H1 (cell line): ENCODE measurements around the gene HS6ST3. TPM values are rescaled to one million over a fixed set of nuclear protein-coding genes. Genes with fewer than 3 reads are reported as not detected.

Experiments used
- CTCF ChIA-PET: fragments of 300-600 bp; sonication (Branson Sonifier 250); formaldehyde crosslinking; loops from one replicate; lab custom pipeline; 2021; ENCODE audit not compliant: partially characterized antibody; lab: Charles Lee
- POLR2A ChIA-PET: fragments of 300-600 bp; sonication (Branson Sonifier 250); formaldehyde crosslinking; loops from one replicate; lab custom pipeline; 2021; ENCODE audit warnings: inconsistent platforms; ENCODE audit not compliant: partially characterized antibody; lab: Charles Lee
- DNase-seq, 2 experiments: peaks; one replicate each; pipeline versions ENCODE4 v3.0.0 to v3.0.0-alpha.2; 2010 to 2022; ENCODE audit warnings: low spot score in 2 of 2, low read depth in 1 of 2, mixed read lengths in 1 of 2
- FAIRE-seq: peaks from 2 replicates; lab custom pipeline; 2011; peaks lifted over from hg19 to GRCh38; lab: Jason Lieb, UNC
- H2AFZ ChIP-seq: 2 replicates; pipeline ENCODE4 v1.8.1; 2012; ENCODE audit warnings: low read length, inconsistent platforms
- H2AK5ac ChIP-seq: 2 replicates; pipeline ENCODE4 v1.6.1; 2013; ENCODE audit warnings: low read depth, low read length
- H2BK120ac ChIP-seq: replicated peaks from 2 replicates; pipeline ENCODE3; 2013; ENCODE audit warnings: low read depth, low read length, inconsistent platforms
- H2BK12ac ChIP-seq: 2 replicates; pipeline ENCODE4 v1.6.1; 2013; ENCODE audit warnings: low read depth, low read length
- H2BK15ac ChIP-seq: 2 replicates; pipeline ENCODE4 v1.6.1; 2013; ENCODE audit warnings: low read length
- H2BK20ac ChIP-seq: 2 replicates; pipeline ENCODE4 v1.6.1; 2013; ENCODE audit warnings: low read length
- H2BK5ac ChIP-seq: 2 replicates; pipeline ENCODE4 v1.6.1; 2013; ENCODE audit warnings: low read depth, low read length
- H3K14ac ChIP-seq: 2 replicates; pipeline ENCODE4 v1.6.1; 2013; ENCODE audit warnings: inconsistent platforms; ENCODE audit not compliant: insufficient read length
- H3K18ac ChIP-seq: 2 replicates; pipeline ENCODE4 v1.6.1; 2013; ENCODE audit warnings: low read length; ENCODE audit errors: extremely low read depth
- H3K23ac ChIP-seq: 2 replicates; pipeline ENCODE4 v1.6.1; 2013; ENCODE audit warnings: inconsistent platforms; ENCODE audit not compliant: insufficient read length
- H3K23me2 ChIP-seq: 2 replicates; pipeline ENCODE4 v1.6.1; 2013; ENCODE audit warnings: low read depth, low read length
- H3K27ac ChIP-seq: 2 replicates; pipeline ENCODE4 v1.6.1; 2011; ENCODE audit warnings: low read depth, low read length, inconsistent platforms
- H3K27me3 ChIP-seq, 4 experiments: replicated peaks in 1 of 4; 1 replicate in 1 of 4; 2 replicates in 3 of 4; pipeline versions ENCODE4 v1.6.1 to v1.8.1; 2011 to 2013; ENCODE audit warnings: low read length in 3 of 4, mild to moderate bottlenecking in 3 of 4, inconsistent platforms in 2 of 4, mixed read lengths in 2 of 4, moderate library complexity in 1 of 4; ENCODE audit not compliant: control insufficient read depth in 3 of 4, insufficient read depth in 3 of 4; ENCODE audit errors: extremely low read depth in 1 of 4
- H3K36me3 ChIP-seq, 4 experiments: 2 replicates each; pipeline versions ENCODE4 v1.6.1 to v1.8.1; 2011 to 2013; ENCODE audit warnings: mild to moderate bottlenecking in 4 of 4, low read length in 3 of 4, moderate library complexity in 2 of 4, control low read depth in 1 of 4, inconsistent platforms in 1 of 4; ENCODE audit not compliant: insufficient read depth in 4 of 4, control insufficient read depth in 2 of 4
- H3K4ac ChIP-seq: replicated peaks from 2 replicates; pipeline ENCODE3; 2013; ENCODE audit warnings: low read length, low read depth, mixed read lengths, inconsistent platforms; ENCODE audit not compliant: insufficient read length
- H3K4me1 ChIP-seq, 4 experiments: replicated peaks in 1 of 4; 1 replicate in 1 of 4; 2 replicates in 3 of 4; pipeline versions ENCODE4 v1.6.1 to v1.8.1; 2011 to 2013; ENCODE audit warnings: low read length in 3 of 4, inconsistent platforms in 2 of 4, mixed read lengths in 1 of 4; ENCODE audit not compliant: insufficient read depth in 4 of 4, control insufficient read depth in 3 of 4
- H3K4me2 ChIP-seq, 2 experiments: 2 replicates each; pipeline versions ENCODE4 v1.6.1 to v1.8.1; 2011 to 2013; ENCODE audit warnings: low read depth in 2 of 2, low read length in 2 of 2, control low read depth in 1 of 2, inconsistent platforms in 1 of 2, mild to moderate bottlenecking in 1 of 2; ENCODE audit not compliant: insufficient read depth in 1 of 2
- H3K4me3 ChIP-seq, 4 experiments: fragments of 200-600, 300-600 bp in 1 of 4; sonication (generic), shearing (Covaris generic), sonication (Bioruptor Twin) in 1 of 4; 2 replicates each; pipeline versions ENCODE4 v1.5.1 to v1.8.1; 2011 to 2016; ENCODE audit warnings: low read length in 4 of 4, low read depth in 3 of 4, control low read depth in 2 of 4, inconsistent platforms in 2 of 4, mild to moderate bottlenecking in 2 of 4, mixed read lengths in 1 of 4, moderate library complexity in 1 of 4; ENCODE audit not compliant: insufficient read depth in 2 of 4; ENCODE audit errors: extremely low read depth in 1 of 4
- H3K56ac ChIP-seq: replicated peaks from 2 replicates; pipeline ENCODE3; 2013; ENCODE audit warnings: low read depth, mild to moderate bottlenecking, mixed read lengths, low read length, inconsistent platforms; ENCODE audit not compliant: insufficient read length
- H3K79me1 ChIP-seq: 2 replicates; pipeline ENCODE4 v1.6.1; 2013; ENCODE audit warnings: low read depth, low read length, control low read depth
- H3K79me2 ChIP-seq, 2 experiments: 2 replicates each; pipeline versions ENCODE4 v1.6.1 to v1.8.1; 2012 to 2013; ENCODE audit warnings: low read length in 2 of 2, mild to moderate bottlenecking in 2 of 2, inconsistent platforms in 1 of 2; ENCODE audit not compliant: insufficient read depth in 2 of 2, control insufficient read depth in 1 of 2
- H3K9ac ChIP-seq, 4 experiments: replicated peaks in 1 of 4; 1 replicate in 1 of 4; 2 replicates in 3 of 4; pipeline versions ENCODE4 v1.6.1 to v1.8.1; 2011 to 2013; ENCODE audit warnings: low read depth in 3 of 4, low read length in 3 of 4, control low read depth in 2 of 4, mild to moderate bottlenecking in 2 of 4, moderate library complexity in 2 of 4, inconsistent platforms in 1 of 4; ENCODE audit errors: extremely low read depth in 1 of 4
- H3K9me3 ChIP-seq, 2 experiments: 2 replicates each; pipeline versions ENCODE4 v1.6.1 to v1.8.1; 2012 to 2013; ENCODE audit warnings: mild to moderate bottlenecking in 2 of 2, moderate library complexity in 2 of 2, control low read depth in 1 of 2, inconsistent platforms in 1 of 2, low read depth in 1 of 2, low read length in 1 of 2, mixed read lengths in 1 of 2; ENCODE audit not compliant: insufficient read depth in 2 of 2
- H4K20me1 ChIP-seq, 2 experiments: replicated peaks in 1 of 2; 2 replicates each; pipeline versions ENCODE3 to v1.8.1; 2011 to 2013; ENCODE audit warnings: inconsistent platforms in 2 of 2, low read length in 2 of 2, mild to moderate bottlenecking in 1 of 2; ENCODE audit not compliant: insufficient read depth in 2 of 2, control insufficient read depth in 1 of 2
- H4K5ac ChIP-seq: 2 replicates; pipeline ENCODE4 v1.6.1; 2013; ENCODE audit warnings: low read length, low read depth, mixed read lengths, inconsistent platforms; ENCODE audit not compliant: insufficient read length
- H4K8ac ChIP-seq: 2 replicates; pipeline ENCODE4 v1.8.0; 2013; ENCODE audit warnings: mild to moderate bottlenecking, moderate library complexity, low read length, inconsistent platforms; ENCODE audit not compliant: insufficient read depth; ENCODE audit errors: extremely low read depth
- H4K91ac ChIP-seq: replicated peaks from 2 replicates; pipeline ENCODE3; 2013; ENCODE audit warnings: low read length, mixed read lengths, inconsistent platforms; ENCODE audit not compliant: insufficient read length
- BACH1 ChIP-seq: IDR thresholded peaks from 2 replicates; pipeline ENCODE4 v1.6.1; 2012; ENCODE audit warnings: low read length, improper control_type of control experiment
- EP300 ChIP-seq, 2 experiments: IDR thresholded peaks; 1 replicate in 1 of 2; 2 replicates in 1 of 2; pipeline ENCODE4 v1.6.1; 2011 to 2012; ENCODE audit warnings: low read depth in 2 of 2, low read length in 2 of 2, mild to moderate bottlenecking in 2 of 2, borderline replicate concordance in 1 of 2, inconsistent platforms in 1 of 2, moderate library complexity in 1 of 2
- HDAC2 ChIP-seq, 2 experiments: fragments of 300-600 bp in 1 of 2; sonication (generic) in 1 of 2; IDR thresholded peaks; 2 replicates each; pipeline ENCODE4 v1.6.1; 2011 to 2012; ENCODE audit warnings: low read depth in 2 of 2, low read length in 2 of 2, mild to moderate bottlenecking in 2 of 2, moderate library complexity in 2 of 2, borderline replicate concordance in 1 of 2, inconsistent platforms in 1 of 2
- SIRT6 ChIP-seq: IDR thresholded peaks from one replicate; pipeline ENCODE4 v1.7.1; 2012; ENCODE audit warnings: low read length, inconsistent platforms
- polyA plus RNA-seq, 7 experiments: library from polyadenylated mRNA; depleted of rRNA in 3 of 7; stranded (reverse) in 5 of 7; unstranded in 2 of 7; fragments of >200 nt in 5 of 7; fragments of 200-250 nt in 2 of 7; gene quantifications; 1 replicate in 5 of 7; 2 replicates in 1 of 7; 4 replicates in 1 of 7; pipeline versions ENCODE4 v1.2.1 to v1.2.3, GENCODE V29; 2011 to 2013; ENCODE audit warnings: missing spikeins in 2 of 7, mixed read lengths in 2 of 7
- total RNA-seq: library from RNA; stranded (reverse); fragmentation: NEBNext Ultra II Directional; extraction: Animal tissue kit (Norgen Biotek cat#: 25700); gene quantifications from 2 replicates; pipeline ENCODE4 v1.2.1, GENCODE V29; 2021

HS6ST3 gene
- total and polyA plus RNA-seq, 2 of the 8 experiments (the other 6 are each of a cell fraction or from before 2014, with no cell fraction given), result 0.45 to 1.2 TPM

GRCh38 chr13:96690998-96691397 is 601.1 kb downstream of the HS6ST3 start:
- POLR2A ChIA-PET, result no interaction called here
- H3K79me2 ChIP-seq, result no peaks in the 10 kb centered on the region
- no peak overlapping the region for H2BK20ac ChIP-seq
- H4K20me1 ChIP-seq, result no peaks in the 10 kb centered on the region
- no peak overlapping the region for H3K23ac ChIP-seq
- H3K56ac ChIP-seq, result no peak overlapping the region
- CTCF ChIA-PET, result no interaction called here
- no peaks in the 10 kb centered on the region for H3K27me3 ChIP-seq
- no peak overlapping the region for H3K18ac ChIP-seq
- no peak overlapping the region for H2BK12ac ChIP-seq
- H2AFZ ChIP-seq, result no peak overlapping the region
- H2BK5ac ChIP-seq, result no peak overlapping the region
- H3K27ac ChIP-seq, result no peak overlapping the region
- no peak overlapping the region for H4K5ac ChIP-seq
- no peak overlapping the region for H3K4ac ChIP-seq
- H2BK120ac ChIP-seq, result no peak overlapping the region
- H3K4me3 ChIP-seq, result no peak overlapping the region
- DNase-seq (no peak), FAIRE-seq (no peak)
- H3K14ac ChIP-seq, result no peak overlapping the region
- no peak overlapping the region for H3K4me2 ChIP-seq
- H4K8ac ChIP-seq, result no peak overlapping the region
- H3K36me3 ChIP-seq, result no peaks in the 10 kb centered on the region
- no peaks in the 10 kb centered on the region for H3K4me1 ChIP-seq
- H3K9me3 ChIP-seq, result no peaks in the 10 kb centered on the region
- H3K9ac ChIP-seq, result no peak overlapping the region
- H3K23me2 ChIP-seq, result no peaks in the 10 kb centered on the region
- no peak overlapping the region for H4K91ac ChIP-seq
- no peaks in the 10 kb centered on the region for H3K79me1 ChIP-seq
- no peak overlapping the region for H2AK5ac ChIP-seq
- H2BK15ac ChIP-seq, result no peak overlapping the region
- TF ChIP-seq HDAC2 (IDR thresholded peaks at IDR 0.05; ENCODE audit: borderline replicate concordance in 1 of 2, low read depth in 2 of 2, low read length in 2 of 2) (no peak), SIRT6 (no peak), BACH1 (no peak), EP300 (IDR thresholded peaks at IDR 0.05; ENCODE audit: borderline replicate concordance in 1 of 2, low read depth in 2 of 2, low read length in 2 of 2) (no peak)
